ENCODE measurements around the gene CD6.

The CD6 gene

DNA sequence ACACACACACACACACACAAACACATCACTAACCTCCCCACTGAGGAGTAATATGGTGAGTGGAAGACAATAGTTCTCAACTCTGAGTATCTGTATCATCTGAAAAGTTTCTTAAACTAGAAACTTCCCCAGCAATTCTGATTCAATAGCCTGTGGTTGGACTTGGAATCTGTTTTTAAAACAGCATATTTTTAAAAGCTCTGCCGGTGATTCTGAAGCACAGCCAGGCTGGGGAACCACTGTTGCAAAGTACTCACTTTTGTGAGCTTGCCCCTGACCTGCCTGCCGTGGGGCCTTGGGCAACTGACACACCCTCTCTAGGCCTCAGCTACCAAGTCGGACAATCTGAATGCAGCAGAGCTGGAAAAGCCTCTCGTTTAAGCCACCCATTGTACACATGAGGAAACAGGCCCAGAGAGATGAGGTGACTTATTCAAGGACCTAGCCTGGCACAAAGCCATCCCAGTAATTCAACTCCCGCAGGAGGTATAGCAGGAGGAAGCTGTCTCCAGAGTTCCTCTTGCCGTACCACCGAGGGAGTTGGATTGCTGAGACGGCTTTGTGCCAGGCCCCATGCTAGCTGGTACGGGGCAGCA, 28.4 kb upstream of the CD6 start:
- no peaks in the 10 kb centered on the region for H3K27me3 ChIP-seq (ENCODE audit: control insufficient read depth, low read length)
- peaks cover 41% of the 10 kb centered on the region for H3K79me2 ChIP-seq (ENCODE audit: control insufficient read depth, low read length)
- 0 out of 2 replicates have a peak, but pooled peaks cover 7% of the 10 kb centered on the region for H4K20me1 ChIP-seq (ENCODE audit: control insufficient read depth, insufficient read depth, low read depth, low read length)
- no peak overlapping the region for H3K4me3 ChIP-seq (ENCODE audit: low read length)
- no peak overlapping the region for H3K4me2 ChIP-seq (ENCODE audit: low read length)
- H3K9me2 ChIP-seq (replicated peaks; ENCODE audit: control insufficient read depth, low read length), result no peaks in the 10 kb centered on the region
- H3F3A ChIP-seq (ENCODE audit: control insufficient read depth, insufficient read depth), result no peaks in the 10 kb centered on the region
- H3K27ac ChIP-seq (ENCODE audit: low read depth, low read length), result no peak overlapping the region
- peaks cover 88% of the 10 kb centered on the region for H3K36me3 ChIP-seq (ENCODE audit: control insufficient read depth, low read length)
- TF ChIP-seq EZH2phosphoT487 (IDR thresholded peaks at IDR 0.05; ENCODE audit: borderline replicate concordance, low read length), result no peak
- TF ChIP-seq, protein P1, sequence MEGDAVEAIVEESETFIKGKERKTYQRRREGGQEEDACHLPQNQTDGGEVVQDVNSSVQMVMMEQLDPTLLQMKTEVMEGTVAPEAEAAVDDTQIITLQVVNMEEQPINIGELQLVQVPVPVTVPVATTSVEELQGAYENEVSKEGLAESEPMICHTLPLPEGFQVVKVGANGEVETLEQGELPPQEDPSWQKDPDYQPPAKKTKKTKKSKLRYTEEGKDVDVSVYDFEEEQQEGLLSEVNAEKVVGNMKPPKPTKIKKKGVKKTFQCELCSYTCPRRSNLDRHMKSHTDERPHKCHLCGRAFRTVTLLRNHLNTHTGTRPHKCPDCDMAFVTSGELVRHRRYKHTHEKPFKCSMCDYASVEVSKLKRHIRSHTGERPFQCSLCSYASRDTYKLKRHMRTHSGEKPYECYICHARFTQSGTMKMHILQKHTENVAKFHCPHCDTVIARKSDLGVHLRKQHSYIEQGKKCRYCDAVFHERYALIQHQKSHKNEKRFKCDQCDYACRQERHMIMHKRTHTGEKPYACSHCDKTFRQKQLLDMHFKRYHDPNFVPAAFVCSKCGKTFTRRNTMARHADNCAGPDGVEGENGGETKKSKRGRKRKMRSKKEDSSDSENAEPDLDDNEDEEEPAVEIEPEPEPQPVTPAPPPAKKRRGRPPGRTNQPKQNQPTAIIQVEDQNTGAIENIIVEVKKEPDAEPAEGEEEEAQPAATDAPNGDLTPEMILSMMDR (IDR thresholded peaks at IDR 0.05; ENCODE audit: low read depth, low read length, poor library complexity, severe bottlenecking), result no peak
- no peaks in the 10 kb centered on the region for H3K9me3 ChIP-seq (ENCODE audit: control insufficient read depth, insufficient read depth, low read length)
- peaks cover 27% of the 10 kb centered on the region for H3K4me1 ChIP-seq (ENCODE audit: control insufficient read depth, low read length)

DNA sequence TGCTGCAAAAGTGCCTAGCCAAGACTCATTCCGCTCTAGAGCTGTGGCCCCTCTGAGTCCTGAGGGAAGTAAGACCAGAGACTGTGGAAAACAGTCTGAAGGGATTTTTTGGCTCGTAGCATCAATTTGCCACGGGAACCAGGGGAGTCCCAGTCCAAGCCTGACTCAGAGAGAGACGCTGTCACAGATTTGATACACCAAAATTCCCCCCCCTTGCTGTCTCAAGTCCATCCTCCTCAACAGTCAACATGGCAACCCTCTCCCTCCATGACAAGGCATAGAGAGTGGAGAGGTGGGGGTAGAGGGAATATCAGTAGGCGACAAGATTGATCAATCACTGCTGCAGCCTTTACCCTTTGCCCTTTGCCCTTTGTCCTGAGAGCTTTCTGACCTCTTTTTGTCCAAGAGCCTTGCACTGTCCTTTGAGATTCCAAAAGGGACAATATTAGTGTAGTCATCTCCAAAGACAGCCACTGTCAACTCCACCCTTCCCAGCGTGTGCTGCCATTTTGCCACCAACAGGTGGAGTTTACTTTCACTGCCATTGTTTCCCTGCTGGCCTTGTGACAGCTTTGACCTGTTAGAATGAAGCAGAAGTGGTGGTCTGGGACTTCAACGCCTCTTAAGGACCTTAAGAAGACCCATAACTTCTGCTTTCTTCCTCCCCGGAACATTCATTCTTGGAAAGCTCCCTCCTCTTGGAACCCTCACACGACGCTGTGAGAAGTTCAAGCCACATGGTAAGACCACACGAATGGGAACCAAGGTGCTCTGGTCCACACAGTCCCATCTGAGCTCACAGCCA, 26.8 kb upstream of the CD6 start:
- Histone ChIP-seq H3K79me2 (ENCODE audit: control insufficient read depth, low read length) (peaks cover 57% of the 10 kb centered on the region), H3K4me3 (ENCODE audit: low read length) (no peak overlapping the region), H3K9me2 (replicated peaks; ENCODE audit: control insufficient read depth, low read length) (no peaks in the 10 kb centered on the region), H4K20me1 (ENCODE audit: control insufficient read depth, insufficient read depth, low read depth, low read length) (0 out of 2 replicates have a peak, but pooled peaks cover 7% of the 10 kb centered on the region), H3K27ac (ENCODE audit: low read depth, low read length) (no peak overlapping the region), H3F3A (ENCODE audit: control insufficient read depth, insufficient read depth) (no peaks in the 10 kb centered on the region), H3K9me3 (ENCODE audit: control insufficient read depth, insufficient read depth, low read length) (no peaks in the 10 kb centered on the region), H3K36me3 (ENCODE audit: control insufficient read depth, low read length) (peaks cover 84% of the 10 kb centered on the region), H3K4me2 (ENCODE audit: low read length) (no peak overlapping the region), H3K27me3 (ENCODE audit: control insufficient read depth, low read length) (no peaks in the 10 kb centered on the region), H3K4me1 (ENCODE audit: control insufficient read depth, low read length) (peaks cover 39% of the 10 kb centered on the region)
- TF ChIP-seq, protein P1 (IDR thresholded peaks at IDR 0.05; ENCODE audit: low read depth, low read length, poor library complexity, severe bottlenecking), result peak; percentile 50
- no peak for TF ChIP-seq EZH2phosphoT487 (IDR thresholded peaks at IDR 0.05; ENCODE audit: borderline replicate concordance, low read length)

DNA sequence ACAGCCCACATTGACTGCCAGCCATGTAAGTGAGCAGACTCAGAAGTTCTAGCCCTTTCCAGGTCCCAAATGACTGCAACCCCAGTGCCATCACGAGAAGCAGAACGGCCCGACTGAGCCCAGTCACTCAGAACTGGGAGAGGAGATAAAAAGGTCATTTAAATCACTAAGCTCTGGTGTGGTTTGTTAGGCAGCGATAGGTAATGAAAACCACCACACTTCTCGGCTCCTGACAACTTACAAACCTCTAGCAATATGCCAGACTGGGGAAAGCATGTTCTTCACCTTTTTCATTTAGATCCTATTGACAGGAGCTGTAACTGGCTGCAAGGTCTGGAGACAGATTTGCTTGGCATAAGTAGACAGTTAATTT, 26.2 kb upstream of the CD6 start:
- no peak for TF ChIP-seq EZH2phosphoT487 (IDR thresholded peaks at IDR 0.05; ENCODE audit: borderline replicate concordance, low read length)
- TF ChIP-seq, protein P1 (IDR thresholded peaks at IDR 0.05; ENCODE audit: low read depth, low read length, poor library complexity, severe bottlenecking), result no peak
- Histone ChIP-seq H3K79me2 (ENCODE audit: control insufficient read depth, low read length) (peaks cover 63% of the 10 kb centered on the region), H3K27me3 (ENCODE audit: control insufficient read depth, low read length) (no peaks in the 10 kb centered on the region), H3K4me2 (ENCODE audit: low read length) (no peak overlapping the region), H3K4me3 (ENCODE audit: low read length) (no peak overlapping the region), H3K4me1 (ENCODE audit: control insufficient read depth, low read length) (peaks cover 45% of the 10 kb centered on the region), H3F3A (ENCODE audit: control insufficient read depth, insufficient read depth) (0 out of 2 replicates have a peak, but pooled peaks cover 4% of the 10 kb centered on the region), H3K27ac (ENCODE audit: low read depth, low read length) (no peak overlapping the region), H4K20me1 (ENCODE audit: control insufficient read depth, insufficient read depth, low read depth, low read length) (0 out of 2 replicates have a peak, but pooled peaks cover 7% of the 10 kb centered on the region), H3K36me3 (ENCODE audit: control insufficient read depth, low read length) (peaks cover 81% of the 10 kb centered on the region), H3K9me3 (ENCODE audit: control insufficient read depth, insufficient read depth, low read length) (no peaks in the 10 kb centered on the region), H3K9me2 (replicated peaks; ENCODE audit: control insufficient read depth, low read length) (no peaks in the 10 kb centered on the region)
